Measurements from ENCODE around the gene ATP2C1. TPM values are rescaled to one million over a fixed set of nuclear protein-coding genes. Genes with fewer than 3 reads are reported as not detected.

Gene ATP2C1
- total and polyA plus RNA-seq, 2 donors (not counting 3 experiments of a cell fraction or from before 2014, with no cell fraction given) = 50.1 to 73.3 TPM

GRCh38 chr3:130961458-130961857 lies 67.6 kb downstream of the ATP2C1 start:
- ChIA-PET POLR2A (no interaction called here), CTCF (no interaction called here)
- Histone ChIP-seq H4K20me1 (replicated peaks; ENCODE audit: control insufficient read depth, extremely low read depth, insufficient read depth, low read length) (no peaks in the 10 kb centered on the region), H3K9ac (replicated peaks; ENCODE audit: extremely low read depth, insufficient read depth, low read length) (no peak overlapping the region), H3K27ac (ENCODE audit: insufficient read depth, low read depth, low read length) (no peak overlapping the region), H3K79me2 (ENCODE audit: control insufficient read depth, insufficient read depth, low read length) (no peaks in the 10 kb centered on the region), H2AFZ (ENCODE audit: low read depth, low read length) (no peak overlapping the region), H3K4me2 (ENCODE audit: insufficient read depth, low read length) (no peak overlapping the region), H3K9me3 (replicated peaks; ENCODE audit: control insufficient read depth, insufficient read depth, low read length) (no peaks in the 10 kb centered on the region), H3K36me3 (ENCODE audit: control insufficient read depth in 2 of 2, extremely low read depth in 1 of 2, insufficient read depth in 2 of 2, low read length in 2 of 2) (peaks cover 2 to 11% of the 10 kb centered on the region in 2 experiments), H3K4me1 (ENCODE audit: control insufficient read depth, extremely low read depth, insufficient read depth, low read length) (peaks cover 5% of the 10 kb centered on the region), H3K9me1 (replicated peaks; ENCODE audit: control insufficient read depth, extremely low read depth, insufficient read depth, low read length) (no peaks in the 10 kb centered on the region), H3K27me3 (ENCODE audit: control insufficient read depth in 2 of 2, insufficient read depth in 2 of 2, low read length in 2 of 2) (no peaks in the 10 kb centered on the region), H3K4me3 (replicated peaks in 1 of 3; ENCODE audit: insufficient read depth in 1 of 3, low read depth in 1 of 3, low read length in 3 of 3) (no peak overlapping the region)
- no peak for DNase-seq (ENCODE audit: low read depth, low spot score)
- no peak for FAIRE-seq
- dilution Hi-C loops (cut with MboI; ENCODE audit: extremely low pct_ligation_motif_present, low sequenced_read_pairs) (no loop called here), intact Hi-C loops (cut with micrococcal nuclease) (no loop called here)
- no TSS peak for BruUV-seq (replicated peaks)
- TF ChIP-seq POLR2AphosphoS5 (IDR thresholded peaks at IDR 0.05; ENCODE audit: insufficient read depth, low read depth, low read length) (no peak), CTCF (IDR thresholded peaks at IDR 0.05; ENCODE audit: extremely low read depth in 1 of 2, insufficient read depth in 1 of 2, low read depth in 1 of 2, low read length in 2 of 2) (no peak), MYC (IDR thresholded peaks at IDR 0.05; ENCODE audit: low read depth, low read length) (no peak), EZH2 (IDR thresholded peaks at IDR 0.05; ENCODE audit: borderline replicate concordance, low read depth, low read length, severe bottlenecking) (no peak), FOS (IDR thresholded peaks at IDR 0.05; ENCODE audit: borderline replicate concordance, insufficient read depth, low read length) (no peak), MAX (IDR thresholded peaks at IDR 0.05; ENCODE audit: insufficient read depth, insufficient read length) (no peak), JUN (IDR thresholded peaks at IDR 0.05; ENCODE audit: borderline replicate concordance, insufficient read depth, insufficient read length, low read depth) (no peak), POLR2A (IDR thresholded peaks at IDR 0.05; ENCODE audit: low read depth, low read length) (no peak), GATA2 (IDR thresholded peaks at IDR 0.05; ENCODE audit: insufficient read depth, insufficient read length, low read depth, low read length) (no peak)

Data from endothelial cell of umbilical vein (primary cell).